ENCODE data around the gene SUPT5H.

The SUPT5H gene

GRCh38 chr19:39494661-39495060 lies 49.3 kb downstream of the SUPT5H start:
- no peak overlapping the region for H3K4me3 ChIP-seq

GRCh38 chr19:39496063-39496462 lies 50.7 kb downstream of the SUPT5H start:
- Histone ChIP-seq H3K4me1 (peaks cover 0 to 18% (median 17%) of the 10 kb centered on the region in 4 donors), H3K9me3 (no peaks in the 10 kb centered on the region), H3K27me3 (peaks cover 0 to 51% of the 10 kb centered on the region in 2 donors), H3K36me3 (peaks cover under 1 to 13% (median 5%) of the 10 kb centered on the region in 3 donors), H3K27ac (no peak overlapping the region), H3K4me3 (no peak overlapping the region)
- intact Hi-C loops (cut with DNase I; ENCODE audit: low total_unique reads), result no loop called here
- DNase-seq, result no peak
- TF ChIP-seq CTCF (IDR thresholded peaks at IDR 0.05), result no peak

More at GRCh38 chr19:39494661-39495060, 49.3 kb downstream of the SUPT5H start:
- no peak overlapping the region for H3K27ac ChIP-seq
- no peak for TF ChIP-seq CTCF (IDR thresholded peaks at IDR 0.05)
- H3K4me1 ChIP-seq, result peaks cover 0 to 18% (median 17%) of the 10 kb centered on the region in 4 donors
- peaks cover 14 to 27% (median 19%) of the 10 kb centered on the region in 3 donors for H3K36me3 ChIP-seq
- H3K27me3 ChIP-seq, result peaks cover 0 to 39% of the 10 kb centered on the region in 2 donors
- DNase-seq, result no peak
- H3K9me3 ChIP-seq, result no peaks in the 10 kb centered on the region
- intact Hi-C loops (cut with DNase I; ENCODE audit: low total_unique reads), result no loop called here

GRCh38 chr19:39497701-39497995 lies 52.3 kb downstream of the SUPT5H start:
- no peaks in the 10 kb centered on the region for H3K36me3 ChIP-seq
- no peak overlapping the region for H3K27ac ChIP-seq
- peaks cover 0 to 20% (median 17%) of the 10 kb centered on the region in 4 donors for H3K4me1 ChIP-seq
- peaks cover 0 to 60% of the 10 kb centered on the region in 2 donors for H3K27me3 ChIP-seq
- no peaks in the 10 kb centered on the region for H3K9me3 ChIP-seq
- H3K4me3 ChIP-seq, result no peak overlapping the region
- no peak for TF ChIP-seq CTCF (IDR thresholded peaks at IDR 0.05)
- no peak for DNase-seq
- intact Hi-C loops (cut with DNase I; ENCODE audit: low total_unique reads), result no loop called here

GRCh38 chr19:39497996-39498797 lies 52.8 kb downstream of the SUPT5H start:
- no peaks in the 10 kb centered on the region for H3K9me3 ChIP-seq
- TF ChIP-seq CTCF (IDR thresholded peaks at IDR 0.05), result no peak
- H3K36me3 ChIP-seq, result no peaks in the 10 kb centered on the region
- intact Hi-C loops (cut with DNase I; ENCODE audit: low total_unique reads), result no loop called here
- no peak overlapping the region for H3K27ac ChIP-seq
- peaks cover 0 to 25% (median 17%) of the 10 kb centered on the region in 4 donors for H3K4me1 ChIP-seq
- DNase-seq, result no peak
- no peak overlapping the region for H3K4me3 ChIP-seq
- H3K27me3 ChIP-seq, result peaks cover 0 to 66% of the 10 kb centered on the region in 2 donors

- H3K4me3 ChIP-seq, result no peak within 1 kb of the TSS
These were observed 53.6 kb downstream of the SUPT5H start, which contains the start of gene DLL3 for GRCh38 chr19:39498798-39499642. DLL3 (plus strand) TSS chr19:39498947; CDS start chr19:39498975, 28 bp downstream.

More at GRCh38 chr19:39498798-39499642, 53.6 kb downstream of the SUPT5H start, which contains the start of gene DLL3:
- peaks cover 0 to 74% of the 10 kb centered on the region in 2 donors for H3K27me3 ChIP-seq
- TF ChIP-seq CTCF (IDR thresholded peaks at IDR 0.05), result no peak
- H3K27ac ChIP-seq, result no peak within 1 kb of the TSS
- DNase-seq, result no peak
- H3K4me1 ChIP-seq, result peaks cover 0 to 25% (median 17%) of the 10 kb centered on the region in 4 donors
- no peaks in the 10 kb centered on the region for H3K9me3 ChIP-seq
- intact Hi-C loops (cut with DNase I; ENCODE audit: low total_unique reads), result no loop called here
- no peaks in the 10 kb centered on the region for H3K36me3 ChIP-seq
